B cell (primary cell): ENCODE data around the gene CAMK2A. TPM values are rescaled to one million over a fixed set of nuclear protein-coding genes. Genes with fewer than 3 reads are reported as not detected.

Experiments
- ATAC-seq: fragments of 200-7000 bp; cut with Tn5 transposase; one replicate; pipeline ENCODE4 v1.10.0; 2021; ENCODE audit warnings: low read depth, mild to moderate bottlenecking, moderate number of reproducible peaks, moderate library complexity
- CTCF ChIA-PET: fragments of 350-600 bp; sonication (Branson Sonifier 250); formaldehyde crosslinking; loops from one replicate; lab custom pipeline; 2021; ENCODE audit warnings: antibody characterized with exemption, inconsistent platforms; lab: Charles Lee
- POLR2A ChIA-PET: fragments of 350-600 bp; sonication (Branson Sonifier 250); formaldehyde crosslinking; loops from one replicate; lab custom pipeline; 2021; ENCODE audit warnings: antibody characterized with exemption; lab: Charles Lee
- DNase-seq: peaks from one replicate; pipeline ENCODE4 v3.0.0; 2013
- H2AFZ ChIP-seq: 2 replicates; pipeline ENCODE4 v1.6.1; 2012; ENCODE audit warnings: mild to moderate bottlenecking, low read depth, low read length; ENCODE audit not compliant: insufficient read depth, poor library complexity, severe bottlenecking
- H3K27ac ChIP-seq, 2 donors: 1 replicate in 1 of 2; 2 replicates in 1 of 2; pipeline ENCODE4 v1.5.1; 2012 to 2013; ENCODE audit warnings: low read length in 2 of 2, mild to moderate bottlenecking in 2 of 2, moderate library complexity in 1 of 2
- H3K27me3 ChIP-seq, 4 experiments: fragments of 200-600 bp in 1 of 4; sonication (generic) in 1 of 4; replicated peaks in 1 of 4; 1 replicate in 2 of 4; 2 replicates in 2 of 4; pipeline versions ENCODE4 v1.6.1 to v1.7.0; 2013 to 2016; ENCODE audit warnings: low read length in 3 of 4, mild to moderate bottlenecking in 2 of 4, mixed read lengths in 1 of 4, moderate library complexity in 1 of 4; ENCODE audit not compliant: insufficient read depth in 4 of 4, control insufficient read depth in 3 of 4; ENCODE audit errors: control extremely low read depth in 1 of 4
- H3K36me3 ChIP-seq, 2 experiments: replicated peaks in 1 of 2; 1 replicate in 1 of 2; 2 replicates in 1 of 2; pipeline versions ENCODE4 v1.6.1 to v1.7.1; 2013; ENCODE audit warnings: low read length in 1 of 2; ENCODE audit not compliant: insufficient read depth in 2 of 2, control insufficient read depth in 1 of 2; ENCODE audit errors: control extremely low read depth in 1 of 2, extremely low read depth in 1 of 2
- H3K4me1 ChIP-seq, 2 donors: fragments of 200-600 bp in 1 of 2; sonication (generic) in 1 of 2; 1 replicate in 1 of 2; 2 replicates in 1 of 2; pipeline versions ENCODE4 v1.5.1 to v1.6.1; 2013 to 2017; ENCODE audit warnings: low read length in 2 of 2; ENCODE audit not compliant: control insufficient read depth in 2 of 2, insufficient read depth in 2 of 2
- H3K4me2 ChIP-seq: replicated peaks from 2 replicates; pipeline ENCODE3; 2012; ENCODE audit warnings: mild to moderate bottlenecking, low read depth, low read length; ENCODE audit not compliant: poor library complexity, severe bottlenecking
- H3K4me3 ChIP-seq, 5 experiments: fragments of 200-600 bp in 1 of 5; sonication (generic) in 1 of 5; 1 replicate in 3 of 5; 2 replicates in 2 of 5; pipeline versions ENCODE4 v1.5.1 to v1.7.0; 2011 to 2016; ENCODE audit warnings: low read length in 4 of 5, mild to moderate bottlenecking in 4 of 5, low read depth in 2 of 5, control low read depth in 1 of 5, moderate library complexity in 1 of 5; ENCODE audit not compliant: insufficient read depth in 1 of 5; ENCODE audit errors: control extremely low read depth in 1 of 5, extremely low read depth in 1 of 5
- H3K79me2 ChIP-seq: fragments of 200-600 bp; sonication (generic); one replicate; pipeline ENCODE4 v1.6.0; 2016; ENCODE audit warnings: low read length; ENCODE audit not compliant: control insufficient read depth, insufficient read depth
- H3K9ac ChIP-seq: fragments of 200-600 bp; sonication (generic); 2 replicates; pipeline ENCODE4 v1.6.1; 2017; ENCODE audit warnings: mild to moderate bottlenecking, low read length, moderate library complexity
- H3K9me3 ChIP-seq, 3 donors: one replicate each; pipeline versions ENCODE4 v1.6.1 to v1.7.1; 2013; ENCODE audit warnings: low read length in 2 of 3; ENCODE audit not compliant: control insufficient read depth in 2 of 3, insufficient read depth in 1 of 3; ENCODE audit errors: control extremely low read depth in 1 of 3
- H4K20me1 ChIP-seq: 2 replicates; pipeline ENCODE4 v1.6.0; 2012; ENCODE audit warnings: mild to moderate bottlenecking, low read length; ENCODE audit not compliant: insufficient read depth, control insufficient read depth, poor library complexity, severe bottlenecking
- H3K27ac Mint-ChIP-seq: one replicate; pipeline ENCODE4 v1.8.0; 2021; ENCODE audit warnings: mixed read lengths
- H3K27me3 Mint-ChIP-seq: one replicate; pipeline ENCODE4 v1.8.0; 2021; ENCODE audit warnings: mixed read lengths
- H3K4me1 Mint-ChIP-seq: one replicate; pipeline ENCODE4 v1.8.0; 2021; ENCODE audit warnings: mixed read lengths
- H3K4me3 Mint-ChIP-seq: one replicate; pipeline ENCODE4 v1.8.0; 2021; ENCODE audit warnings: mixed read lengths
- H3K9me3 Mint-ChIP-seq: one replicate; pipeline ENCODE4 v1.8.0; 2022; ENCODE audit warnings: mixed read lengths; ENCODE audit not compliant: insufficient read depth
- CTCF ChIP-seq: fragments of 200-600 bp; IDR thresholded peaks from one replicate; pipeline ENCODE4 v1.8.0; 2022; ENCODE audit warnings: antibody characterized with exemption, mild to moderate bottlenecking
- EZH2 ChIP-seq: IDR thresholded peaks from 2 replicates; pipeline ENCODE4 v1.6.1; 2012; ENCODE audit warnings: borderline replicate concordance, low read depth, mild to moderate bottlenecking, moderate library complexity, low read length; ENCODE audit not compliant: insufficient read depth, poor library complexity, severe bottlenecking
- WGBS: methylation state at CpG from one replicate; pipeline ENCODE4 v1.1.5; 2013; ENCODE audit warnings: missing lambda C conversion rate; ENCODE audit not compliant: insufficient coverage; 5-methylcytosine and 5-hydroxymethylcytosine counted together
- intact Hi-C: fragments of 100-400 bp; cut with micrococcal nuclease; formaldehyde crosslinking; loops from one replicate; pipeline ENCODE4 v1.10.0; 2022
- polyA plus RNA-seq: library from polyadenylated mRNA; depleted of rRNA; stranded (reverse); fragments of >200 nt; gene quantifications from 2 replicates; pipeline ENCODE4 v1.2.3, GENCODE V29; 2012
- total RNA-seq, 2 donors: library from RNA; stranded (reverse); fragments of 120-200 nt in 1 of 2; gene quantifications; 1 replicate in 1 of 2; 2 replicates in 1 of 2; pipeline versions ENCODE4 v1.2.3 to v1.2.4, GENCODE V29; 2013 to 2022

CAMK2A gene
- total and polyA plus RNA-seq, 2 donors (not counting 1 experiment from before 2014, with no cell fraction given), result not detected

GRCh38 chr5:150202501-150202900, 87.1 kb downstream of the CAMK2A start:
- Histone ChIP-seq H2AFZ (no peak overlapping the region), H3K4me1 (no peaks in the 10 kb centered on the region), H3K4me2 (no peak overlapping the region), H3K4me3 (no peak overlapping the region), H3K9me3 (no peaks in the 10 kb centered on the region), H3K36me3 (no peaks in the 10 kb centered on the region), H3K79me2 (no peaks in the 10 kb centered on the region), H3K27me3 (peaks cover 0 to 3% (median 0%) of the 10 kb centered on the region in 4 experiments), H3K9ac (no peak overlapping the region), H3K27ac (no peak overlapping the region), H4K20me1 (no peaks in the 10 kb centered on the region)
- no peak overlapping the region for H3K4me3 Mint-ChIP-seq
- no peaks in the 10 kb centered on the region for H3K4me1 Mint-ChIP-seq
- DNase-seq (no peak), ATAC-seq (no peak)
- CTCF ChIA-PET, result interaction anchor here (0.7 kb wide), 1 partner anchor 1008 kb away, joined by 3 read pairs; no protein-coding TSS in a partner anchor
- POLR2A ChIA-PET, result no interaction called here
- TF ChIP-seq CTCF (no peak), EZH2 (no peak)
- intact Hi-C loops, result no loop called here
- H3K27me3 Mint-ChIP-seq, result peaks cover 14% of the 10 kb centered on the region
- no peak overlapping the region for H3K27ac Mint-ChIP-seq
- H3K9me3 Mint-ChIP-seq, result no peaks in the 10 kb centered on the region
- WGBS, result 94% methylated on average over 10 of the region's 10 CpGs

GRCh38 chr5:150197476-150197875, 92.1 kb downstream of the CAMK2A start:
- H3K9ac ChIP-seq, result no peak overlapping the region
- Mint-ChIP-seq H3K9me3 (no peaks in the 10 kb centered on the region), H3K27me3 (peaks cover 32% of the 10 kb centered on the region), H3K27ac (no peak overlapping the region), H3K4me3 (no peak overlapping the region), H3K4me1 (no peaks in the 10 kb centered on the region)
- H3K4me3 ChIP-seq, result no peak overlapping the region
- ChIA-PET CTCF (no interaction called here), POLR2A (no interaction called here)
- ATAC-seq, result no peak
- H3K4me1 ChIP-seq, result no peaks in the 10 kb centered on the region
- no peaks in the 10 kb centered on the region for H3K36me3 ChIP-seq
- no peak for DNase-seq
- no peak overlapping the region for H3K4me2 ChIP-seq
- peaks cover 0 to 6% (median 0%) of the 10 kb centered on the region in 4 experiments for H3K27me3 ChIP-seq
- no peak overlapping the region for H3K27ac ChIP-seq
- intact Hi-C loops, result no loop called here
- no peaks in the 10 kb centered on the region for H3K79me2 ChIP-seq
- no peaks in the 10 kb centered on the region for H4K20me1 ChIP-seq
- no CpG with 5 or more reads among the region's 1 CpG for WGBS
- H3K9me3 ChIP-seq, result no peaks in the 10 kb centered on the region
- H2AFZ ChIP-seq, result no peak overlapping the region
- no peak for TF ChIP-seq EZH2
- no peak for TF ChIP-seq CTCF
